GM19099 (cell line): Measurements from ENCODE around the gene AHDC1.

Experiments used
- POLR2A ChIP-seq: IDR thresholded peaks from 3 replicates; pipeline ENCODE4 v1.6.1; 2011; ENCODE audit warnings: low read depth; ENCODE audit not compliant: insufficient read length; ENCODE audit errors: extremely low read depth

The AHDC1 gene

DNA sequence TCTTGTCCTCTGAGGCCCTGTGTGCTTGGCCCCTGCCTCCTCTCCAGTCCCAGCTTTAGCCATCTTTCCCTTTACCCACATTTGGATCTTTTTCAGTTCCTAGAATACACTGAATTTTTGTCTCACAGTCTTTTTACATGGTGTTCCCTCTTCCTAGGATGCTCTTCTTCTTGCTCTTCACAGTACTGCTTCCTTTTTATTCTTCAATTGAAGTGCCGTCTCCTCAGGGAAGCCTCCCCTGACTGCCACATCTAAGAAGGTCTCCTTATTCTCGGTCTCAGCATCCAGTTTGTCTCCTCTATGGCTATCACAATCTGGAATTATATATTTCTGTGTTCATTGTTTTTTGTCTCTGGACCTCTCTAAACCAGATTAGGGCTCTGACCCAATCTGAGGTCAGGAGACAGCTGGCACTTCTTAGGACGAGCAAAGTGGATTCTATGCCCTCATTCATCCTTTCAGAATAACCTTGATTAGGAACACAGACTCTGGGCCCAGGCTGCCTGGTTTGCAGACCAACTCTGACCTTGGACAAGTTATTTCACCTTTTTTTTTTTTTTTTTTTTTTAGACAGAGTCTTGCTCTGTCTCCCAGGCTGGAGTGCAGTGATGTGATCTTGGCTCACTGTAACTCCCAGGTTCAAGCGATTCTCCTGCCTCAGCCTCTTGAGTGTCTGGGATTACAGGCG lies 34.2 kb upstream of the AHDC1 start:
- TF ChIP-seq POLR2A: no peak

DNA sequence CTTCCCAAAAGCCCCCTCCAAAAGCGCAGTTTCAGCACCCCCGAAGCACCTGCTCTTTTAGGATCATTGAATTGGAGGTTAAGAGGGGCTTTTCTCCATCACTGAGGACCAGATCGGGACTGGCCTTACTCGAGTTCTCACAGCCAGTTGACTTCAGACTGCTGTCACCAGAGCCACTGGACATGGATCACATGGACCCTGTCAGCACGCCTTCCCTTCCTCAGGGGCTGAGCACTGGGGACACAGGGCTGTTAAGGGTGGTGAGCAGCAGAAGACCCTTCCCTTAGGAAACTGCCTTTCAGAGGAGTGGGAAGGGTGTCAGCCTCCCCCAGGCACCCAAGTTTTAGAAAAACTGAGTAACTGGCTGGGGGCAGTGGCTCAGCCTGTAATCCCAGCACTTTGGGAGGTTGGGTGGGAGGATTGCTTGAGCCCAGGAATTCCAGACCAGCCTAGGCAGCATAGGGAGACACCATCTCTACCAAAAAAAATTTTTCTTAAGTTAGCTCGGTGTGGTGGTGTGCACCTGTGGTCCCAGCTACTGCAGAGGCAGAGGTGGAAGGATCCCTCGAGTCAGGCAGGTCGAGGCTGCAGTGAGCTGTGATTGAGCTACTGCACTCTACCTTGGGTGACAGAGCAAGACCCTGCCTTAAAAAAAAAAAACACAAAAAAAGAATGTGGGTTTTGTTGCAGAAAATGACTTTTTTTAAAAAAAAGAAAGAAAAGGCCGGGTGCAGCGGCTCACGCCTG lies 31.6 kb upstream of the AHDC1 start:
- no peak for TF ChIP-seq POLR2A

DNA sequence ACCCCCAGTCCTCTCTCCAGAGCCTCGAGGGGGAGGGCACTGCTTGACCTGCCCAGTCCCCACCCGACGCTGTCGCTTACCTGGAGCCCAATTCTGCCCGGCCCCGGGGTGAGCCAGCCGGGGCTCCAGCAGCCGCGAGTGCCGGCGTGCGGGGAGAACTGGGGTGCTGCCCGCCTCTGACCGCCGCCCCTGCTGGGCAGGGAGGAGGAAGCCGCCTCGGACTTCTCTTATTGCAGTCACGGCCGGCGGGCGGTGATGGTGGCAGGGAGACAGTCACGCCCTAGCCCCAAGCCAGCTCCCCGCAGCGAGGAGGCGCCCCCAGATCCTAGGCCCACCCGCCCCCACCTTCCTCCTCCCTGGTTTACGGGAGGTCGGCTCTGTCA lies 31.0 kb upstream of the AHDC1 start, which contains the start of gene FGR:
Gene FGR, minus strand, starts transcription at position 201 of the 383 bp plus-strand sequence. CDS start 11,269 bp downstream, outside the sequence.
- TF ChIP-seq POLR2A: peak; percentile 29

DNA sequence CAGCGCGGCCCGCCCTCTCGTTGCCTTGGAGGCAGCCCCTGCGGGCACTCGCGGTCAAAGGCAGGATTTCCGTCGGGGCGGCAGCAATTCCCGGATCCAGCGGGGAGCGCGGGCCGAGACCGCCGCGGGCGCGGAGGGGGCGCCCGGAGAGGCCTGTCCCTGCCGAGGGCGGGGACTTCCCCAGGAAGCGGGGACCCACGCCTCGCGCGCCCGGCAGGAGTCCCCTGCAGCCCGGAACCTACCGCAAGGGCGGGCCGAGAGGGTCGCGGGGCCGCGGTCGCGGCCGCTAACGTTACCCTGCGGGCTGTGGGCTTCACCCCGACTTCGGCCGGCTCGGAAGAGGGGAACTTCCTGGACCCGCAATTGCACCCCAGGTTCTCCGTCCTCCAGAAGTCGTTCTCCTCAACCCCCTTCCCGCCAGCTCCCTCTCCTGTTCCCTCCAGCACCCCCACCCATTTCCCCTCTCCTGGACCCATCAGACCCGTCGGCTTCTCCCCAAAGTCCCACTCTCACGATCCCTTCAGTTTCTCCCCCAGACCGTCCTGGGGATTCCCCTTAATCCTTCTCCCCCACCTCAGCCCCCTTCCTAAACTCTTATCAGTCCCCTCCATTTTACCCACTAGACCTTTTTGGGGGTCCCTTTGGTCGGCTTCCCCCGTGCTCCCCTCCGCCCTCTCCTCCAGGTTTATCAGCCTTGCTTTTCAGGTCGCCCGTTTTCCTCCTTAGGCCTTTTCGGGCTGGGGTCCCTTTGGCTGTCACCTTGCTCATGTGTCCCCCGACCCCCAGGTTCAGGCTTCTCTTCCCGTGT lies 30.4 kb upstream of the AHDC1 start:
- TF ChIP-seq POLR2A: peak; percentile 40

DNA sequence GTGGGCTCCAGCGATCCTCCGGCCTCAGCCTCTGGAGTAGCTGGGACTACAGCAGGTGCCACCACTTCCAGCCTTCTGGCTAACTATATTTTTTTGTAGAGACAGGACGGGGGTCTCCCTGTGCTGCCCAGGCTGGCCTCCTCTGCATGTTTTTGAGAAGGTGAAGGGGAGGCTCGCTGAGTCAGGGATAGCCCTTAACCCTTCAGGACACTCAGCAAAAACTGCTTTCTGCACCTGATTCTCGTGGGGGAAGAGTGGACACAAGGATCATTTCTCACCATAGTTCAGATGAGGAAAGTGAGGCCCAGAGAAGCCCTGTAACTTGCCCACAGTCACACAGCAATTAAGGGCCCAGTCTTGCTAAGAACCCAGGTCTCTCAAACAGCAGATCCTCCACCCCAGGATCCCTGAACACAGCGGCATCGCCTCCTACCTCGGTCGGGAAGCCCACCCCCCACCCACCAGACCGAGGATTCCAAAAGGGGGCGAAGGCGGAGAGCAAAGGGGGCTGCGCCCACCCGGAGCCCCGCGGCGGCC lies 29.8 kb upstream of the AHDC1 start:
- TF ChIP-seq POLR2A: no peak

DNA sequence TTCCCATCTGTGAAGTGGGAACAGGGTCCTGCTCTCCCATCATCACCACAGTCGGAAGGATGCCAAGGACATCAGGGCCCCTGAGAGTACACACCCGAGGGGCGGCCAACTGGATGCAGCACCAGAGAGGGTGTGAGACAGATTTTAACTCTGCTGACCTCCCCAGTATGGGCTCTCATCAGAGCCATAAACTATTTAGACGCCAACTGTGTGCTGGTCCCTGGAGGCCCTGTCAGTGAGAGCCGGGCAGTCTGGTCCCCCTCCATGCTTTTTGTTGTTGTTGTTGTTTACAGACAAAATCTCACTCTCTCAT lies 29.3 kb upstream of the AHDC1 start:
- TF ChIP-seq POLR2A: no peak

DNA sequence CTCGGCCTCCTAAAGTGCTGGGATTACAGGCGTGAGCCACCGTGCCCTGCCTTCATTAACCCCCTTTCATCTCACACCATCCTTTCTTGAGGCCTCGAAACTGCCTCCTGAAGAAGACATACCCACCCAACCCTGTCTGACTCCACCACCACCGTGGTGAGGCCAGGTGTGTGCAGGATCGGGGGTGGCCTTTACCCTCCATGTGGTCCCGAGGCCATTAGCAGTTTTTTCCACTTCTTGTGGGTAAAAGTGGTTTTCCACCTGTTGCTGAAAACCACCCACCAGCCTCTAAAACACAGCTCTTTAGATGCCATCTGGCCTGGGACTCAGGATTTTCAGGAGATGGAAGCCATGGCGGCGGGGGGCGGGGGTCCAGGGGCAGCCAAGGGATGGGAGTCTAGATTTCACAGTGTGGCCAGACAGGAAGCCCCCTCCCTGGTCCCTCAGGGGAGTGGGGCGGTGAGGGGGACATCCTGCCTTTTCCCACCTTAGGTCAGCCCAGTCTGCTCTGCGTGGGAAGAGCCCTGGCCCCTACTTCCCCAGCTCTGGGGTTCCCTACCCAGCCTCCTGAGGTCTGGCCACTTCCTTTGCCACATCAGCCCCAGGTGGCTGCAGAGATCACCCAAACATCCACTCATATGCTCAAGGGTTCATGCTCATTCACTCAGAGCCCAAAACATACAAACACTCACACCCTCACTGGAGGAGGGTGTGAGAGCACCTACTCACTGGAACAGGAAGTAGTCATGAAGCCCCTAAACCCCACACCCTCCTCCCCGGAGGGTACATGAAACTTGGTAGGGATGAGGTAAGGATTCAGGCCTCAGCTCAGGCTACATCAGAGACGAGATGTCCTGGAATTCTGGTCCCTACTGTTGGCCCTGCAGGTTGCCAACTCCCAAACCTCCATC lies 28.7 kb upstream of the AHDC1 start:
- peak; percentile 38 for TF ChIP-seq POLR2A

DNA sequence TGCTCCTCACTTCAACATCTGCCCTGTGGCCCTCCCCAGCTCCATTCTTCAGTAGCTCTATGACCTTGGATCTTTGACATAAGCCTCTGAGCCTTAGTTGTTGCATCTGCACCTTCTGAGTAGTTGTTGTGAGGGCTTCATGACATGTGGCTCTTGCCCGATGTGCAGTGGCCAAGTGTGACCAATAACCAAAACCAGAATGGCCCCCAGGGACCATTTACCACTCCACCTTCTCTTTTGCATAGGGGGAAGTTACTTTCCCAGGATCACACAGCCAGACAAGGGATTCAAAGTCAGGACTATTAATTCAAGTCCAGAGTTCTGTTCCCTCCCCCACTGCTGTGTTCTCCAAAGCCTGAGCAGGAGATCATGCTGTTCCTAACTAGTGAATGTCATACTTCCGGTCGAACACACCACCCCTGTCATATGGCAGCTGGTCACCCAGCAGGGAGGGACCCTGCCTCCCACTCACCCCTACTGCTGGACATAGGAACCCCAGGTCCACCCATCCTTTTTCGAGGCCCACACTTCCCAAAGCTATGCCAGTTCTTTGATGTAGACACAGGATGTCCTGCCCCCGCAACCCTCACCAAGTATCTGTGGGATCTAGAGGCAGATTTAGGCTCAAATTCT lies 27.0 kb upstream of the AHDC1 start:
- TF ChIP-seq POLR2A: peak; percentile 39

DNA sequence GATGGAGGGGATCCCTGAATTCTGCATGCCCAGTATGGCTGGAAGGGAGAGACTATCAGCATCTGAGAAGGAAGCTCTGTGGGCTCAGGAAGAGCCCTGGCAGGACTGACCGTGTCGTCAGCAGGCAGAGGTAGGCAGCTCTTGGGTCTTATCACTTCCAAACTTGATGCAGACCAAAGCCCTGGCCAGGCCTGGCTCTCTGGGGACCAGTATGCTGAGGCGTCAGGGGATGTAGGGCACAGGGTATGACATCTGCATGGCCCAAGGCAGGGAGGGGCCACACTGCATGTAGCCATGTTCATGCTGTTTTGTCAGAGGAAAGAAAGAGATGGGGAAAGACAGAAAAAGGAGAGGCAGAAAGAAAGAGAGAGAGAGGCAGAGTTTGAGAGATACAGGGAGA lies 24.8 kb upstream of the AHDC1 start:
- TF ChIP-seq POLR2A: no peak

DNA sequence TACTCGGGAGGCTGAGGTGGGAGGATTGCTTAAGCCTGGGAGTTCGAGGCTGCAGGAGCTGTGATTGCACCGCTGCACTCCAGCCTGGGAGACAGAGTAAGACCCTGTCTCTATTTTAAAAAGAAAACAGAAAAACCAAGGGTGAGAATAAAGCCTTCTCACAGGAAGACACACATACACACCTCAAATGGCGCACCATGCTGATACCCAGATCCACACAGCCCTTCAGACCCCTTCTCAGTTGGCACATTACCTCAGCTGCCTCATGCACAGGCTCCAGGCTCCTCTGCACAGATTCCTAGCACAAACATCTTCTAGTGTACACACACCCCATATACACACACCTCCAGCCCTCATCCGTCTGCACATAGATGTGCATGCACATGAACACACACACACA lies 23.1 kb upstream of the AHDC1 start:
- TF ChIP-seq POLR2A: no peak

DNA sequence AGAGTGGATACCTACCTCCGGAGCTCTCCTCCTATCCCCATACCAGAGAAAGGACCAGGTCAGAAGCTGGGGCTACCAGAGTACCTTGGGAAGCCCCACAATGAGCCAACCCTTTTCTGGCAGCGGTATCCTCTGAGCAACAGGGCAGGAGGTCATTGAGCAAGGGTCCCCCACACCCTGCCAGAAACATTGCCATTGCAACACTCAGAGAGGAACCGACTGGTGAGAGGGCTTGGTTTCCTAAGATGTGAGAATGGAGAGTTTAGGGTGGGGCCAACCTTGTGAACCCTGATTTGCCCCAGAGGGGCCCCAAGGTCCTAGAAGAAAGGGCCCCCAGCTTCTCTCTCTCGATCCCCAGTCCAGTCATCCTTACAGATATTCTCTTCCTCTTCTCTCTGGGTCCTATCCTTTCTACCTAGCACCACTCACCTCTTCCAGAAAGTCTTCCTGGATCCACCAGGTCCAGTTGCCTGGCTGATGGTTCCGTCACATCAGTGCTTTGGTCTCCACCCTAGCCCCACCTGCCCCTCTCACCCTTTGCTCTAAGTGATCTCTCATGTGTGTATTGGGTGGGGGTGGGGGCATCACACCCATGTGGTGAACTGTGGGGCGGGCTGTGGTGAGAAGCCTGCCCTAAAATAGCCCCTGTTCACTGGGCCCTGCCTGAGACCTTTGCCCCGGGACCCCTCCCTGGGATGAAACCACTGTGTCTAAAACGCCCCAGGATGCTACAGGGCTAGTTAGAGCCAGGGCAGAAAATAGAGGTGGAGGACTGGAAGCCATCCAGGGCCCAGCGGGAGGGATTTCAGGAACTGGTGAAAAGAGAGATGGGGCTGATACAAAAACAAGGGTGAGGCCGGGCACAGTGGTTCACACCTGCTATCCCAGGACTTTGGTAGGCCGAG lies 22.3 kb upstream of the AHDC1 start:
- TF ChIP-seq POLR2A: peak; percentile 54

DNA sequence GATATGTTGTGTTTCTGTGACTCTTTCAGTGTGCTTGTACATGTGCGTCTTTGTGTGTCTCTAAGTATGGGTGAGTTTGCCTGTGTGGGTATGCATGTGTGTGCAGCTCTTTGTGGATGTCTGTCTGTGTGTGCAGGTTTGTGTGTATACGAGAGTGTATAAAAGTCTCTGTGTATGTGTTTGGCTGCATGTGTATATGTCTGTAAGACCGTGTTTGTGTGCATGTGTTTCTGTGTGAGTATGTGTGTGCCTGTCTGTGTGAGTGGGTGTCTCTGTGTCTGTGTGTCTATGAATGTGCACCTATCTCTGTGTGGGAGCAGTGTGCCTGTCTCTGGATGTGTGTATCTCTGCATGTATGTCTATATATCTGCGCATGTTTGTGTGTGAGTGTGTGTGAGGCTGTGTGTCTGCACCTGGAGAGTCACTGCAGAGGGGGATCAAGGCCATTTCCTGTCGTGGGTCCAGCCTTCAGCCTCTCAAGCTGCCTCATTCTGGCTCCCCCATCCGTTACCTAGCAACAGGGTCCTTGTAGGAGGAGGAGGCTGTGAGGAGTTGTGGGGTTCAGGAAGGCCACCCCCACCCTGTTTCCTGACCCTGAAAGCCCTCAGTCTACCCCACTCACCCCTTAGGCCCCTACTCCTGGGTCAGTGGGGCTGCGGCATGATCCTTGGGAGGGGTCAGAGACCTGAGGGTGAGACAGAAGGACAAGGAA lies 20.7 kb upstream of the AHDC1 start:
- no peak for TF ChIP-seq POLR2A

DNA sequence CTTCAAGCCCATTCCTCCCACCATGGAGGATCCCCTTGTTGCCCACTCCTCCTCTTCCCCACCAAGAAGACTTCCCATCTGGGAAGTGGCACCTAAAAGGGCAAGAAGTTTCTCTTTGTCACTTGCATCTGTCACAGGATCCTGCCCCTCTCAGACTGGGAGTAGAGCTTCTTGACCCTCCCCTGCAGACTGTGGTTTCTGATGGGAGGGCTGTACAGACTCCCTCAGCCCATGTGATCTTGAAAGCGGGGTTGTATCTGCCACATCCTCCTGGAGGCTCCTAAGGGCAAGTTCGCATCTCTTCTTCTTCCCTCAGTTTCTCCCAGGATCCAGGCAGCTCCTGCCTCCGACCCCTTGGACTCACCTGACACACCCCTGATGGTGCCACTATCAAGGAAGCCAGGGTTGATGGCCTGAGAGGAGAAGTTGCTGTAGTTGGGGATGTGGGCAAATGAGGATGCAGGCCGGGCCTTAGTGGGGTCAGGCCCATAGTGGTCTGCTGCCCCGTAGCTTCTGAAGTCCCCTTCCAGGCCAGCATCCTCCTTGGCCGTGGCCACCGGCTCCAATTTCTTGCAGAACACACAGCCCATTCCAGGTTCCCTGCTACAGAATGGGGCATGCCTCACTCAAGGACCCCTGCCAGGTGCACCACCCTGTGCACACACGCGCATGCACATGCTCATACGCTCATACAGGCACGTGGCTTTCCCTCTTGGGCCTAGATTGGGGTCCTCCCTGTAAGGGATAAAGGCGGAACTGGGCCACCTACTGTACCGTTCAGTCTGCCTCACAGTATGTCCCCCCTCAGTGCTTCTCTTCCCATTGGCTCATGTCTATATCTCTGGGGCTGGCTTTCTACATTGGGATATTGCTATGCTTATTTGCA lies 19.6 kb upstream of the AHDC1 start:
- TF ChIP-seq POLR2A: no peak
